Stimulated activated CD4-positive, alpha-beta T cell treated with anti-CD3 and anti-CD28 coated beads, Interleukin-4, amount 100 ng/mL, for 48 hours (primary cell): Measurements from ENCODE around the gene APOL6.
"Not testable (repeated sequence)": the region's sequence is repeated elsewhere in the genome, so short reads cannot be mapped to it uniquely, and the experiment has no call there.

Experiments
- DNase-seq, 2 donors: peaks; one replicate each; pipeline ENCODE4 v3.0.0-alpha.2; 2020; ENCODE audit warnings: low read depth in 2 of 2

APOL6 gene

DNA sequence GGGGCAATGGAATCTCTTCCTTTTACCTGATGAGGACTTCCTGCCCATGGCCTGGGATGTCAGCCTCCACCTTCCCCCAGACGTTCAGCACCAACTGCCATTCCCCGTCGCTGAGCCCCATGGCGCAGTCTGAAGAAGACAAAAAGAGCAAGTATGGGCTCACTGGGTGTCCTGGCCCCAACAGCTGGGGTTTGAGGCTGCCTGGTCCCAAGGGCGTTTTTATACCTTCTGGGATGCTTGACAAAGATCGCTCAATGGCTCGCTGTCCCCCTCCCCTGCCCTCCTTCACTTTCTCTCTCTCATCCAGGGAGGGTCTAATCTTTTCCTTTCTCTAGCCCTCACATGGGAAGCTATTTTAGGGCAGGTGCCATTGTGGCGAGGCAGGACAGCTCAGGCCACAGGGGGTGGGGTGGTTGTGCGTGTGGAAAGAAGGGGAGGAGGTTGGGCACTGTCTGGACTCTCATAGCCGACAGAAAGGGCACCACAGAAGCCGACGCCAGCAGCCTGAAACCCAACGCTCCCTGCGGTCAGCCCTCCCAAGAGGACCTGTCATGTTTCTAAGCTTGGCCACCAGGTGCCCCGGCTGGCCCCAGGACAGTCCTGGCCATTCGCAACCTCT, 31.0 kb upstream of the APOL6 start, which contains the start of gene MB:
Gene MB (minus strand): TSS at position 193 of the 619 bp plus-strand sequence. CDS start 72 bp downstream, at position 121.
- DNase-seq, result no peak

GRCh38 chr22:35618427-35619223, 29.6 kb upstream of the APOL6 start:
- no peak for DNase-seq

- DNase-seq, result no peak
Observed at GRCh38 chr22:35619336-35620094, 28.7 kb upstream of the APOL6 start.

DNA sequence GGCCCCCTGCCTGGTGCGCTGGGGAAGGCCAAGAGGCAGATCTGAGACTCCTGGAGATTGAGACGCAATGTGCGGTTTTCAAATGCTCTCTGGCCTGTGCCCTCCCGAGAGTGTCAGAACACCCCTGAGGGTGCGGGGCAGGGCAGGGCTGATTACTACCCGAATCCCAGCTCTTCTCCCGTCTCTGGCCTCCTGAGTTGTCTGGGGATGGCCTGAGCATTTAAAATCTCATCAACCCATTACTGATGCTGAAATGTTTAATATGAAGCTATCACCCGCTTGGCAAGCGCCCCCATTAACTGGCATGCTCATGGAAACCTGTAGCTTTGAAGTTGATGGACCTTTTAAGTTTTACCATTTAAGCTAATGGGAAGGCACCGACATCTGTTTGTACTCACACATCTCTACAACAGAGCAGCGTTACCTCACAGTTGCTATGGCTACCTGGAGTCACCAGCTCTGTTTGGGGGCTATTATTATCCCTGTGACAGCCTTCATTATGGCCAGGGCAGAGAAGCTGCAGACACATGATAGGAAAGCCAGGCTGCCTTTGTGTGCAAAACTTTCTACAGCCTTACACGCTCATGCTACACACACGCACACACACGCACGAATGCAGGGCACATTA, 27.5 kb upstream of the APOL6 start:
- no peak for DNase-seq

DNA sequence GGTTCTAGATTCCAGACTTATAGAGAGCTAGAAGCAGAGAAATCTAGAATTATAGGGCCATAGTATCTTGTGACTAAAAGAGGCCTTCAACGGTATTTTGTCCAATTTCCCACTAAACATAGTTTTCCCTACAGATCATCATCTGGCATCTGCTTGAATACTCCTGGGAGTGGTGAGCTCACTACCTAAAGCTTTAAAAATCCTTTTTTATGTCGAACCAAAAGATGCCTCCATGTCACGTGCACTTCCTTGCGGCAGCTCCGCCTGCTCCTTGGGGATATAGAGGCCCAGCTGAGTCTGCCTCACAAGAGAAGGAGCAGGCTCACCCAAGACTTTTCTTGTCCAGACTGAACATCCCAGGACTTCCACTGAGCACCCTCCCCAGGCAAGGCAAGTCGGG, 26.8 kb upstream of the APOL6 start:
- no peak for DNase-seq

DNA sequence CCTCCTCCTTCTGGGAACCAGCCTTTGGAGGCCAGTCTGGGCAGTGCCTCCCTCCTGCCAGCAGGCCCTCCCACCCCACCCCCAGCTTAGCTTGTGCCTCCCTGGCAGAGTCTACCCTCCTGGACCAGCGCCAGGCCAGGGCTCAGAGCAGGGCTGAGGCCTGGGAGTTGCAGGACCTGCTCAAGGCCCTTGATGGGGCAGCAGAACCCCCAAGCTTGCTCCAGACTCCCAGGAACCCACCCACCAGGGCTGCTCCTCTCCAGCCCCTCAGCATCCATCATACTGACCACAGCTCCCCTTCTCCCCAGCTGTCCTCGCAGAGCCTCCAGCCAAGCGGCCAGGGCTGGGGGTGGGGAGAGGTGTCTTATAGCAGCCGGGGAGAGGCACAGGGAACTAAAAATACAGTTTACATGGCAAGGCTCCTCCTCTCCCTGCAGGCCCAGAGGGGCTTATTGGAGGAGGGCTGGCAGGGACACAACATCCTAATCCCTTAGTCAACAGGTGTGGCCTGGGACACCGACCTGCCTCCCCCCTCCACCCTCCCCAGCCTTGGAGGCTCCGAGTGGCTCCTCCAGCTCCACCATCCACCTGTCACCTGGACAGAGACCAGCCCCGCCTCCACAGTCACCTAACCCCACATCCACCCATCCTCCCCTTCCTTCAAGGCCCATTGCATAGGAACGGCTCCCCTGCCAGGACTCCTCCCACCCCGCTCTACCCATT, 25.9 kb upstream of the APOL6 start:
- DNase-seq, result no peak

- not testable (repeated sequence) for DNase-seq
Observed at GRCh38 chr22:35623885-35624284, 24.4 kb upstream of the APOL6 start.

DNA sequence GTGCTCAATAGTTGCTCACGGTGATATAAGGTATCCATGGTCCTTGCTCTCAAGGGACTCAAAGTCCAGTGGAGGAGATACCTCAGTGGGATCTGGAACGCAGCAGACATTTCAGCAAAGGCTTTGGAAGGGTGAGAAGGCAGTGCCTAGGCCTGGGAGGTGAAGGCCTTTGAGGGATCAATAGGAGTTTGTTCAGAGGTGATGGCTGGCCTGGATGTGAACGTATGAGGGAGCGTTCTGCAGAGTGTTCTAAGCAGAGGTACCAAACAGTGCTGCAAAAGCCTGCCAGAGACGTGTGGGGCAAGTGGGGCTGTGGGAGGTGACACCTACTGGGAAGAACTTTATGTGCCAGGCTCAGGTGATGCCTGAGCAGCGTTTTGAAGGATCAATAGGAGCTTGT, 23.7 kb upstream of the APOL6 start:
- no peak for DNase-seq

DNA sequence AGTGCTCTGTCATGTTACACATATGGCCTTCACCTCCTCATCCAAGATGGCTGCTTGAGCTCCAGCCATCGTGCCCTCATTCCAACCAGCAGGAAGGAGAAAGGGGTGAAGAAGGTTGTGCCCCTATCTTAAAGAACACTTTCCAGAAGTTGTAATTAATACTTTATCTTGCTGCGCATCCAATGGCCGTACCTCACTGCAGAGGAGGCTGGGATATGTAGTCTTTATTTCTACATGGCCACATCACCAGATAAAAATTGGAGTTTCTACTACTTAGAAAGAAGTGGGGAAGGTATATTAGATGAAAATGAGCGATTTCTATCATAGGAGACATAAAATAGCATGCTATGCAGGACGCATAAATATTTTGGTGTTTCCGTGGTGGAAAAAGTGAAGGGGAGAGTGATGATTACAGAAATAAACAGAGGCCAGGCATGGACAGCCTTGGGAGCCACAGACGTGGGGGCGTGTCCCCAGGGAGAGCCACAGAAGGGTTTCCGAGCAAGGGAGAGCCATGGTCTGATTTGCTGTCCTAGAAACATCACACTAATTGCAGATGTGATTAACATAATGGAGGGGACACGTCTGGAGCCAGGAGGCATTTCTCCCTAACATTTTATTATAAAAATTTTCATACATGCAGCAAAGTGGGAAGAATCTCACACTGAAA, 22.3 kb upstream of the APOL6 start:
- no peak for DNase-seq

DNA sequence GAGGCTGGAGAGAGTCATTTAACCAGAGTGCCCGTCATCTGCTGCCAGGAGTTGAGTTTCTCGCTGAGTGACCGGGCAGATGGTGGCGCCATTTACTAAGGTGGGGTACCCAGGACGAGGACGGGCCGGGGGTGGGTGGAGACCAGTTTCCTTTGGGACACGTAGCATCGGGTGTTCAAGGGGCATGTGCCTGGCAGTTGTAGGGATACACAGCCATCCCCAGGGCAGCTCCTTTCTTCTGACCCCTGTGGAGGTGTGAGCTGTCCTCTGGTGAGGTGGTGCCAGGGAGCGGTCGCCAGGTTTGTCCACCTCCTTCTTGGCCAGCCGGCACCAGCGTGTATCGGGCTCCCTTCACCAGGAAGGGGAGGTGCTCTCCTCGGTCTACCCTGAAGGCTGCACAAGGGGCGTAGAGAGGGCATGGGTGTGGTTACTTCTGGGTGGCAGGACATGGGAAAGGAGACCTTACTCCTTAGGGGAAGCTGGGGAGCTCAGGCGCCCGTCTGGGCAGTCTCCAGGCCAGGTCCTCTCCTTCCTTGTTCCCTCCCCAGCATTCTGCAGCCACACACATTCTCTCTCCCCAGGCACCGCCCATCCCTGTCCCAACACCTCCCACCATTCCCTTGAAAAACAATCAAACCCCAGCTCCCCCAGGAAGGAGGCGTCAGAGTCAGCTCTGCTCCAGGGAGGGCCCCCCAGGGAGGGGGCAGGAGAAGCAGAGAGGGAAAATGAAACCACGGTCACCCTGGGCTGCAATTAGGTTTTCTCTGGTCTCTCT, 20.8 kb upstream of the APOL6 start:
- peak; percentile 47 to 60 for DNase-seq

- DNase-seq, result no peak
Observed at GRCh38 chr22:35628732-35629131, 19.5 kb upstream of the APOL6 start.

DNA sequence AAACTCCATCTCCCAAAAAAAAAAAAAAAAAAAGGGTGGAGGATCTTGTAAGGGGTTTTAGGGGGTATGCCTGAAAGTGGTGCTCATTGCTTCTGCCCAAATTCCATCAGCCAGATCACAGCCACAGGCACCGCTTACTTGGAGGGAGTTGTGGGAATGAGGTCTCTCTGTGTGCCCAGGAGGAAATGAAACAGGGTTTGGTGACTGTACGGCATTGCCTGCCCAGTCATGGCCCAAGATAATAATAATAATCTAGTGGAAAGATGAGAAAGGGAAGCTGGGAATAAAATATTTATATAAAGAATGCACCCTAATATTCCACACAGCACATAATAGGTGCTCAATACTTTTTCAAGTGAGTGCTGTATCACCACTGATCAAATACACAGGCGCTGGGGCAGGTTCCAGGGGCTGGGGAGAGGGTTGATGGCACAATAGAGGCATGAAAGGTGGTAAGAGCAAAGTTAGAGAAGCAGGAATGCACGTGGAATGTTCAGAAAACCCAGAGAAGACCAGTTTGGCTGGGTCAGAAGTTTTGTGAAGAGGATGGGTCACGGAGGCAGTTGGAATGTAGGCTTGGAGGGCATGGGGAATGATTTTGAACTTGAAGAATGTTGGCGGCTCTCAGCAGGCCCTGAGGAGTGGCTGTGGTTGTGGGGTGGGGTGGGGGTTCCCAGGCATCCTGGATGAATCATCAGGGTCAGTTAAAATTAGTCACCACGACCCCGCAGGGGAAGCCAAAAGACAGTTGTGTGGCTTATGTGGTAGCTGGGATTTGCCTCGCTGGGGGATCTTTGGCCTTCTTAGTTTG, 18.6 kb upstream of the APOL6 start:
- peak in 1 of 2 donors; percentile 45 for DNase-seq

DNA sequence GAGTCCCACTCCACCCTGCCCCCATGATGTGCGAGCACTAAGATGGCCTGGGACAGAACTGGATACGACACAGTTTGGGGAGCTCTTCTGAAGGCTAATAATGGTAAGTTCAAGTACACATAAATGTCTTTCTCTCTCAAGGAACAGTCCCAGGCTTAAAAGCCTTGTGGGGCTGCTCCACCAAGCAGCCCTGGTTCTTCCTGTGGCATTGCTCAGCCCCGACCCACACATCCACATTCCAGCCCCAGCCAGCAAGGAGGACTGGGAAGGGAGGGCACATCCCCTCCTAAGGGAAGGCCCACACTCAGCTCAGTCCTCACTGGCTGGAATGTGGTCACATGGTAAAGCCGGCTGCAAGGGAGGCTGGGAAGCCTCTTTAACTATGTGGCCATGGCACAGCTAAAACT, 17.9 kb upstream of the APOL6 start:
- DNase-seq, result no peak

DNA sequence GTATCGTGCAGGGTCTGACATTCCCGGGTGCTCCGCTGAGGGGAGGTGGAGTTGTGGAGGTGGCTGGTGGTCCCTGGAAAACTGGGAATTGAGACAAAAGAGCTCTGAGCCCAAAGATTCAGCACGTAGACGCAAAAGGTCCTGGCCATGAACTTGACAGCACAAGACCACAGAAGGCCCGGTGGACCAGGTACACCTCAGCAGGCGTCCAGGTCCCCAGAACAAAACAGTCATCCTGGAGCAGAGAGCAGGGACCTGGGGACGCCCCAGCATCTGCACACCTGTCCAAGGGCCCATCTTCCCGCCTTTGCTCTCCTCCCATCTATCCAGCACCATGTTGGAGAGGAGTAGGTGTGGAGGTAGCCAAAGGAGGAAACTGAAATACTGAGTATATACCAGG, 17.4 kb upstream of the APOL6 start:
- no peak for DNase-seq

- peak in 1 of 2 donors; percentile 38 for DNase-seq
Observed at GRCh38 chr22:35631597-35631996, 16.6 kb upstream of the APOL6 start.

DNA sequence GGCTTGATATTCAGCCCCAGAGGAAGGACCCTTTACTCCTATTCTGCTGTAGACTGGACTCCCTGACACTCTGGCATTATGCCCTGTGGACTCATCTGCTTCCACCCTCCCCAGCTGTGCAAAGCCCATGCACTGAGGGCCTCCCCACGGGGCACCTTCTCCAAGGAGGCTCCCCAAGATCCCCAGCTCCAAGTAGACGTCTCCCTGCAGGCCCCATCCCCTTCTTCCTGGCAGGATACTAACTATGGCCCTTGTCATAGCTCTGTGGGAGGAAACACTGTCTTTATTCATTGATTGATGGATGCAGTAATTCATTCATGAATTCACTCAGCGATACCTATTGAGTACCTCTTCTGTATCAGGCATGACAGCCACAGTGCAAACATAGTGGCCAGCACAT, 15.3 kb upstream of the APOL6 start:
- DNase-seq, result no peak

GRCh38 chr22:35633520-35633919, 14.7 kb upstream of the APOL6 start:
- no peak for DNase-seq

GRCh38 chr22:35634015-35634414, 14.2 kb upstream of the APOL6 start:
- no peak for DNase-seq

DNA sequence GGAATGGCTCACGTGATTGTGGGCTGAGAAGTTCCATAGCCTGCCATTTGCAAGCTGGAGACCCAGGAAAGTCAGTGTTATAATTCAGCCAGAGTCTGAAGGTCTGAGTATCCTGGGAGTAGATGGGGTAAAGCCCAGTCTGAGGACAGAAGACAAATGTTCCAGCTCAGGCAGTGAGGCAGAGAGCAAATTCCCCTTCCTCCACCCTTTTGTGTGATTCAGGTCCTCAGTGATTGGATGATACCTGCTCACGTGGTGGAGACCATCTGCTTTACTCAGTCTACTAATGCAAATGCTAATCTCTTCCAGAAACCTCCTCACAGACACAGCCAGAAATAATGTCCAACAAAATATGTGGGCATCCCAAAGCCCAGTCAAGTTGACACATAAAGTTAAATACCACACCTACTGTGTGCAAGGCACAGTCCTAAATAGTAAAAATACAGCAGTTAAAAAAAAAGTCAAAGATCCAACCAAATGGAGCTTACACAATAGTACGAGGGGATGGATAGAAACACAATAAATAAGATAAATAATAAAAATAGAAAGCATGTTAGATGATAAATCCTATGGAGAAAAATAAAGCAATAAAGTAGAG, 13.2 kb upstream of the APOL6 start:
- DNase-seq, result no peak
